Suprapubic skin (tissue), 3 donors: ENCODE results near the gene PALM2AKAP2.

Experiments used
- CTCF ChIP-seq, 2 donors: fragments of 200-600 bp in 1 of 2; fragments of 450-650 bp in 1 of 2; sonication (generic) in 1 of 2; IDR thresholded peaks; one replicate each; pipeline ENCODE4 v1.5.1; 2016 to 2019; ENCODE audit warnings: antibody characterized with exemption in 2 of 2, mild to moderate bottlenecking in 1 of 2, moderate library complexity in 1 of 2
- POLR2A ChIP-seq, 2 donors: fragments of 450-650 bp; IDR thresholded peaks; one replicate each; pipeline ENCODE4 v1.6.1; 2017; ENCODE audit warnings: antibody characterized with exemption in 2 of 2, mild to moderate bottlenecking in 2 of 2, moderate library complexity in 2 of 2

DNA sequence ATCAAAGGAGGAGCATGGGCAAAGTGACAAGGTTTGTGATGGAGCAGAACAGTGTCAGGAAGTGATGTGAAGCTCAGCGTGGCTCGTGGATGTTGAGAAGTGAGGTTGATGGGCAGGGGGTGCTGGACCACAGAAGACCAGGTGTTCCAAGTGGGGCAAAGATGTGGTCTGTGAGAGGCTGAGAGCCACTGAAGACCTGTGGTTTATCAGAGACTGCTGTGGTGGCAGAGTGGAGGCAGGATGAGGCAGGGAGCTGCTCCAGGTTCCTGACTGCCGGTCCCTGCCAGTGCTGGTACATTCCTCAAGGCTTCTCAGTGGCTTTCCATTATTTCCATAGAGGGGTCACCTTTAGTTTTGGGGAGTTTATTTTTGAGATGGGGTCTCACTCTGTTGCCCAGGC, 19.1 kb downstream of the PALM2AKAP2 start:
- TF ChIP-seq CTCF (IDR thresholded peaks at IDR 0.05) (no peak), POLR2A (IDR thresholded peaks at IDR 0.05) (no peak)
